Left kidney (tissue), 2 donors: ENCODE results near the gene ADAM12. TPM values are rescaled to one million over a fixed set of nuclear protein-coding genes. Genes with fewer than 3 reads are reported as not detected.

Source experiments
- DNase-seq: peaks from one replicate; pipeline ENCODE4 v3.0.0-alpha.2; 2013
- polyA plus RNA-seq: library from polyadenylated mRNA; unstranded; fragments of 120-200 nt; gene quantifications from one replicate; pipeline ENCODE4 v1.2.1, GENCODE V29; 2013; ENCODE audit not compliant: insufficient read length

The ADAM12 gene
- polyA plus RNA-seq, 1 donor = 26.4 TPM

- no peak for DNase-seq
Observed at GRCh38 chr10:126013489-126014281, 374.6 kb downstream of the ADAM12 start.

DNA sequence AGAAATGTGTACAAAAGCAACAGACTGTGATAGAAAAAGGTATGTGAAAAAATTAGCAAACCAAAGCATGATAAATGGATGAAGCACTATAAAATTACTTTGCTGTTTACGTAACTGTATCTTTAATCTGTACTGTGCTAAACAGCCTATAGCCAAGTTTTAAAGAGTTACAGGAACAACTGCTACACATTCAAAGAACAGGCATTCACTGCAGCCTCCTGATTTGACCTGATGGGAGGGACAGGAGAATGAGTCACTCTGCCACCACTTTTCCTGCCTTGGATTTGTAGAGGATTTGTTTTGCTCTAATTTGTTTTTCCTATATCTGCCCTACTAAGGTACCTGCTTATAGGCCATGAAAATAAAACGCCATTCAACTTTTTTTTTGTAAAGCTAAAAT lies 375.8 kb downstream of the ADAM12 start:
- no peak for DNase-seq

DNA sequence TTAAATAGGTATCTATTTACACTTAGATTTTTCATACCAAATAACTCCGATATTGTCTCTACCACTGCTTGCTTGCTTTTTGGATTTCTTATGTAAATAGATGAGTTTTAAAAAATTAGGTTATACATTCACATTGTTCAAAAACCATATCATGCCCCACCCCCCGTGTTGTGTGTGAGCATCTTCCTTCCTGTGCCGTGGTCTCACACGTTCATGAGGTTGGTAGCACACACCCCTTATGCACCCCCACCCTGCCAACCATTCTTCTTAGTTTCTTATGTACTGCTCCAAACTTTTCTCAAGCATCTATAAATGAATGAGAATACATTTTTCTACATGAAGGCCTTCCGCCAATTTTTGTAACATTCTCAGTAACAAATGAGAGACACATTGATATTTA lies 376.3 kb downstream of the ADAM12 start:
- no peak for DNase-seq

GRCh38 chr10:126009650-126010049 lies 378.6 kb downstream of the ADAM12 start:
- no peak for DNase-seq

DNA sequence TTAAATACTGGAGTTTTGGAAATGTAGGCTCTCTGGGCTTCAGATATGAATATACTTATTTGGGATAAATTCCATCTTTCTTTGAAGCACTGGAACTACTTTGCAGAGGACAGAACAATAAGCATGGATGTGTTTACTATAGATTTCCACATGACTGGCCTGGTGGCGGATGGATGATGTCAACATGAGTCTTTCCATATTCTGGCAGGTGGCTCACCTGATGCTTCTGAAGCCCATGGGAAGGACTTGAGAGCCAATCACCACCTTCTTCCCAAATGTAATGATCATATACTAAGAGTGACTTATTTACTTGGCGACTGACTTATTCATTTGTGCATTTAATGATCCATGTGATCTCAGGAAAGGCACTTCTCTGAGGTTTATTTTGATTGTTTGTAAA lies 381.4 kb downstream of the ADAM12 start:
- DNase-seq = no peak

- no peak for DNase-seq
Observed at GRCh38 chr10:126006264-126006663, 382.0 kb downstream of the ADAM12 start.

- no peak for DNase-seq
Observed at GRCh38 chr10:126004752-126005151, 383.5 kb downstream of the ADAM12 start.

- no peak for DNase-seq
Observed at GRCh38 chr10:126001576-126001975, 386.7 kb downstream of the ADAM12 start.

- no peak for DNase-seq
Observed at GRCh38 chr10:125999694-126000093, 388.6 kb downstream of the ADAM12 start.

DNA sequence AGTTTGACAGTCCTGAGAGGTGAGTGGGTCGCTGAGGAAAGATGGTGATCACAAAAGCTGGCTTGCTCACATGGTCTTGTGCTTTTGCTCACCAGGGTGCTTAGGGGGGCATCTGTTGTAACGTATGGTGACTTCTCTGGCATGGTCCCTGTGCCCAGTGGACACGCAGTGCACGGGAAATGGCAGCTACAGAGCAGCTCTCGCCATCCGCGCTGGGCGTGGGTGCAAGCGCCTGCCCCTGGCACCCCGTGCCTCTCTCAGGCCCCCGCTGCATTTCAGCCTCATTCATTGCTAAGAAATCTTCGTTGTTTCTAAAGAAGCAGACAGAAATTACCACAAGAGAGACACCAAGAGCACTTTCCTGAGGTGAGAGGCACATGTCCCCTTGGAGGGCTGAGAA lies 390.7 kb downstream of the ADAM12 start:
- DNase-seq = no peak

GRCh38 chr10:125995726-125996304 lies 392.5 kb downstream of the ADAM12 start:
- DNase-seq = no peak

GRCh38 chr10:125994601-125995000 lies 393.7 kb downstream of the ADAM12 start:
- no peak for DNase-seq

- DNase-seq = no peak
Observed at GRCh38 chr10:125992254-125992653, 396.0 kb downstream of the ADAM12 start.

- DNase-seq = no peak
Observed at GRCh38 chr10:125991392-125991791, 396.9 kb downstream of the ADAM12 start.

GRCh38 chr10:125990974-125991373 lies 397.3 kb downstream of the ADAM12 start:
- no peak for DNase-seq

- no peak for DNase-seq
Observed at GRCh38 chr10:125989791-125990190, 398.5 kb downstream of the ADAM12 start.

DNA sequence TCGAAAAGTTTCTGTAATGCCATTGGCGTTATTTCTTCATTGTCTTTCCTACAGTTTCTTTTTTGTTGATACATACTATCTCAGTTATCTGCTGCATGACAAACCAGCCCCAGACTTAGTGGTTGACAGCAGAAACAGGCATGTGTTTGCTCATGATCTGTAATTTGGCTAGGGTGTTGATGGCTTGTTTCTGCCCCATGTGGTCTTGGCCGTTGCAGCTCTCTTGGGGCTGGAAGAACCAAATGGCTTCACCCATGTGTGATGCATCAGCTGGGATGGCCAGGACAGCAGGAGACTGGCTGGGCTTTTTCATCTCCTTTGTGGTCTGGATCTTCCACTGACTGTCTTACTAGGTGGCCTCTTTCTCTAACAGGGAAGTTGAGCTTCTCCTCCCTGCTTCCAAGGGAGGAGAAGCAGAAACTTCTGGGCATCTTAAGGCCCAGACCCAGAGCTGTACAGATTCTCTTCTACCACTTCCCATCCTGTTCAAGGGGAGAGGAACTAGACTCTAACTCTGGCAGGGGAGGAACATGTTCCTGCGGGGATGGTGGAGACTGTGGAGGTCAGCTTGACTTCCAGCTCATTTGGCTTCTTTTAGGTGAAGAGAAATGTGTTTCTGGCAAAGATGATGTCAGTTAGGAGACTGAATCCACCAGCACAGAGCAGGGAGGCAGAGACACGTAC lies 402.6 kb downstream of the ADAM12 start:
- no peak for DNase-seq

DNA sequence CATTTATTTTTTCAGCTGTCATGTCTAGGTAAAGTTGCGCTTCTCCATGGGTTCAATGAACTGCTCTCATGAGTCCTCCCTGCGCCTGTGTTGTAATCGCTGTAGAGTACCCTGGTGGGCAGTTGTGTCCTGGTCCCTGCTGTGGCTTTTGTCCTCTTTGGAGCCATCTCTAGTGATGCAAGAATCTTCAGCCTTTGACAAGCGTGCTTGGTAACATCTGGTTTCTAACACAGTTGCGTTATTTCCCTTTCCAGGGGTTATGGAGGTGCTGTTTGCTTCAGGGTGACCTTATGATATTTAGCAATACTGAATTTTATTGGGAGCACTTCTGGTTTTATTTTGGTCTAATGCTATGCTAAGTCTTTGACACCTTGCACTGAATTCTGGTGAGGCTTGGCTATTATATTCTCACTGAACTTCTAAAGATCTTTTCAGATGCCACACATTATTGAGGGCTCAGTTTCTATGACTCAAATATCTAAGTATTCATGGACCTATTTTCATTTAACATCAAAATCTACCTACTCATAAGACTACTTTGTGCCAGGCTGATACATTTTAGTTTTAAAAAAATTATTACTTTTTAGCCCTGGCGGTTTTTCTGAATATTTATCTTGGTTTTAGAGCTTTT lies 403.3 kb downstream of the ADAM12 start:
- no peak for DNase-seq

DNA sequence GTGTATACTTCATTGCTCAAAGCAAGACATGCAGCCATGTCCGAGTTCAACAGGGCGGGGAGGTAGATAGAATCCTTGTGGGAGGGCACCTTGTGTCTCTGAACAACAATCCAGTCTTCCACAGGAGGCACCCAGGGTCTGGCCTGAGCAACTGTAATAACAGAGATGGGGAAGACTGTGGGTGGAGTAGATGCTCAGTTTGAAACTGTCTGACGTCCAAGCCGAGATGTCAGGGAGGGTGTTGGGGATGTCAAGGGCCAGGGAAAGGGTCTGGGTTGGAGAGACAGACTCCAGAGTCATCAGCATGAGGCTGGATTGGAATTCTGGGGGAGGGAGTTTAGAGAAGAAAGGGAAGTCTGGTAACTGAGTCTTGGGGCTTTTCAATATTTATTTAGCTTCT lies 403.9 kb downstream of the ADAM12 start:
- DNase-seq = no peak

- DNase-seq = no peak
Observed at GRCh38 chr10:125983656-125984055, 404.6 kb downstream of the ADAM12 start.

- no peak for DNase-seq
Observed at GRCh38 chr10:125983161-125983560, 405.1 kb downstream of the ADAM12 start.

DNA sequence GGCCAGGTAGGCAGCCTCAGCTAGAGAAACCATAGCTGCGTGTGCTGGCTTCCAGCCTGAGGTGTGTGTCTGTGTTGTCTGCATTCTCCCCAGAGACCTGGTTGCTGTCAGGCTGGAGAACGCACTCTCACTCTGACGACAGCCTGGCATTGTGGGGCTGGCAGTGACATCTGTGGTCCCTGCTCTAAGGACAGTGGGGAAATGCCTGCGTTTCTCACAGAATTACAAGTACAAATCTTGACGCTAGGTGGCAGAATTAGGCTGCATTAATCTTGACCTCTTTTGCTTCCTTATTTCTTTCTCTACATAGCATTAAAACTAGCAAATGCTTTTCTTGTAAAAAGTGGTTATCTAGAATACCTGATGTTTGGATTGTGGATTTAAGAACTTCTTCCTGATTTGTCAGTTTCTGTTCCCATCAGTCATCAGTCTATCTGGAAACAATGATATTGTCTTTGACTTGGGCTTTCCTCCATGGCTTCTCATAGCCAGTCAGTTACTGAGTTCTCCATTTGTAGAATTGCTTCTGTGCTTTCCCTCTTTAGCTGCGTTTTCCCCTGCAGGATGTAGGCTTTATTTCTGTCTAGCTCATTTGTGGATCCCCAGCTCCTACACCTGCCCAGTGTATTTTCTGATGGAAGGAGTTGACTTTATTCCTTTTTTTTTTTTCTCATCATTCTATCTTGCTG lies 405.9 kb downstream of the ADAM12 start:
- DNase-seq = peak; percentile 85
